Retinal pigment epithelial cell (primary cell): ENCODE results near the gene CHD3.
A peak's percentile ranks its signal among the peaks of the same experiment; 100 is the strongest.

Experiments used
- DNase-seq: peaks from one replicate; pipeline ENCODE4 v3.0.0-alpha.2; 2010; ENCODE audit warnings: low read depth
- H3K4me3 ChIP-seq: 2 replicates; pipeline ENCODE4 v1.5.1; 2011; ENCODE audit warnings: mild to moderate bottlenecking, low read length, control low read depth, moderate library complexity
- TF ChIP-seq, protein P1 (sequence below): conservative IDR thresholded peaks from 2 replicates; pipeline ENCODE4 v1.5.1; 2011; ENCODE audit warnings: low read depth, low read length, control low read depth, inconsistent platforms

CHD3 gene

GRCh38 chr17:7888184-7888920, at the start of gene CHD3:
CHD3 (plus strand) TSS chr17:7888789; CDS start chr17:7889001, 212 bp downstream.
- TF ChIP-seq, protein P1, sequence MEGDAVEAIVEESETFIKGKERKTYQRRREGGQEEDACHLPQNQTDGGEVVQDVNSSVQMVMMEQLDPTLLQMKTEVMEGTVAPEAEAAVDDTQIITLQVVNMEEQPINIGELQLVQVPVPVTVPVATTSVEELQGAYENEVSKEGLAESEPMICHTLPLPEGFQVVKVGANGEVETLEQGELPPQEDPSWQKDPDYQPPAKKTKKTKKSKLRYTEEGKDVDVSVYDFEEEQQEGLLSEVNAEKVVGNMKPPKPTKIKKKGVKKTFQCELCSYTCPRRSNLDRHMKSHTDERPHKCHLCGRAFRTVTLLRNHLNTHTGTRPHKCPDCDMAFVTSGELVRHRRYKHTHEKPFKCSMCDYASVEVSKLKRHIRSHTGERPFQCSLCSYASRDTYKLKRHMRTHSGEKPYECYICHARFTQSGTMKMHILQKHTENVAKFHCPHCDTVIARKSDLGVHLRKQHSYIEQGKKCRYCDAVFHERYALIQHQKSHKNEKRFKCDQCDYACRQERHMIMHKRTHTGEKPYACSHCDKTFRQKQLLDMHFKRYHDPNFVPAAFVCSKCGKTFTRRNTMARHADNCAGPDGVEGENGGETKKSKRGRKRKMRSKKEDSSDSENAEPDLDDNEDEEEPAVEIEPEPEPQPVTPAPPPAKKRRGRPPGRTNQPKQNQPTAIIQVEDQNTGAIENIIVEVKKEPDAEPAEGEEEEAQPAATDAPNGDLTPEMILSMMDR, result no peak
- DNase-seq, result no peak
- H3K4me3 ChIP-seq, result peak within 1 kb of the TSS; percentile 48

- DNase-seq, result no peak
- H3K4me3 ChIP-seq, result no peak overlapping the region
- TF ChIP-seq, protein P1, result no peak
Observed at GRCh38 chr17:7839190-7839875, 49.3 kb upstream of the CHD3 start.

GRCh38 chr17:7839876-7840261, 48.7 kb upstream of the CHD3 start:
- TF ChIP-seq, protein P1, result no peak
- no peak for DNase-seq
- no peak overlapping the region for H3K4me3 ChIP-seq

- H3K4me3 ChIP-seq, result no peak overlapping the region
- no peak for DNase-seq
- TF ChIP-seq, protein P1, result no peak
Observed at GRCh38 chr17:7840441-7840840, 48.1 kb upstream of the CHD3 start.

DNA sequence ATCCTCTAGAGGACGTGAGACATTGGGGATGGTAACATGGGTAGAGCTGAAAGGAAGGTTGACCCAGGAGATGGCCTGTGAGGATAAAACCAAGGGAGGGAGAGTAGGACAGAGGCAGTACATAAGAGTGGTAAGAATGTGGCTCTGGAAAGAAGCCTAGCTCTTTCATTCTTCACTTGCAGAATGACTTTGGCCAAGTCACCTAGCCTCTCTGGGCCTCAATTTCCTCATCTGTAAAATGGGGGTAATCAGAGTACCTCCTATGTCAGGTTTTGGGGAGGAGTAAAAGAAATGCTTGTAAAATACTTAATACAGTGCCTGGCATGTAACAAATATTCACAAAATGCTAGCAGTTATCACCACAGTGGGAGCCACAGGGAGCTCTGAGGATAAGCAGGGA, 47.7 kb upstream of the CHD3 start:
- no peak for DNase-seq
- TF ChIP-seq, protein P1, result no peak
- H3K4me3 ChIP-seq, result no peak overlapping the region

- H3K4me3 ChIP-seq, result peak overlapping the region; percentile 82
- peak; percentile 66 for DNase-seq
- TF ChIP-seq, protein P1, result no peak
Observed at GRCh38 chr17:7841396-7841914, 47.1 kb upstream of the CHD3 start.
